Activated CD8-positive, alpha-beta memory T cell treated with anti-CD3 and anti-CD28 coated beads for 36 hours (primary cell): Measurements from ENCODE around the gene CLCN6. TPM values are rescaled to one million over a fixed set of nuclear protein-coding genes. Genes with fewer than 3 reads are reported as not detected.

Experiments used
- CTCF ChIA-PET: fragments of 350-600 bp; sonication (Branson Sonifier 250); formaldehyde crosslinking; loops from one replicate; lab custom pipeline; 2021; ENCODE audit warnings: antibody characterized with exemption; lab: Charles Lee
- POLR2A ChIA-PET: fragments of 350-600 bp; sonication (Branson Sonifier 250); formaldehyde crosslinking; loops from one replicate; lab custom pipeline; 2021; ENCODE audit warnings: antibody characterized with exemption; lab: Charles Lee
- total RNA-seq, 2 experiments: library from RNA; stranded (reverse); gene quantifications; one replicate each; pipeline ENCODE4 v1.2.3, GENCODE V29; 2021

The CLCN6 gene
- total RNA-seq, 2 experiments from 2014 or later: 9.7 to 10.5 TPM

- ChIA-PET CTCF (interaction anchor here (0.6 to 1.3 kb wide), 2 partner anchors 18 to 161 kb away, joined by 3 read pairs; no protein-coding TSS in a partner anchor), POLR2A (interaction anchor here (1.6 to 2.0 kb wide), 2 partner anchors 102 to 103 kb away, joined by 10 to 13 read pairs; no protein-coding TSS in a partner anchor)
These were observed 431 bp downstream of the CLCN6 start for GRCh38 chr1:11806307-11806936.

- POLR2A ChIA-PET: interaction anchor here (1.6 to 2.0 kb wide), 2 partner anchors 101 to 103 kb away, joined by 10 to 13 read pairs; no protein-coding TSS in a partner anchor
- CTCF ChIA-PET: interaction anchor here (1.3 kb wide), 1 partner anchor 161 kb away, joined by 3 read pairs; no protein-coding TSS in a partner anchor
These were observed 1.1 kb downstream of the CLCN6 start for GRCh38 chr1:11807133-11807532.

- POLR2A ChIA-PET: interaction anchor here (0.7 kb wide), 1 partner anchor 718 kb away, joined by 5 read pairs; no protein-coding TSS in a partner anchor
- CTCF ChIA-PET: interaction anchor here (0.7 to 1.4 kb wide), 2 partner anchors 23 to 87 kb away, joined by 3 to 5 read pairs; no protein-coding TSS in a partner anchor
These were observed 7.0 kb downstream of the CLCN6 start for GRCh38 chr1:11813021-11813420.

GRCh38 chr1:11817192-11817591, 11.2 kb downstream of the CLCN6 start:
- POLR2A ChIA-PET: no interaction called here
- CTCF ChIA-PET: no interaction called here

- ChIA-PET CTCF (no interaction called here), POLR2A (no interaction called here)
These were observed 16.1 kb downstream of the CLCN6 start for GRCh38 chr1:11822091-11822490.

- ChIA-PET POLR2A (no interaction called here), CTCF (interaction anchor here (0.6 to 1.5 kb wide), 3 partner anchors 16 to 218 kb away, joined by 3 to 4 read pairs (median 3); partner anchors contain the start of gene CLCN6)
These were observed 17.6 kb downstream of the CLCN6 start for GRCh38 chr1:11823366-11824137.

GRCh38 chr1:11825131-11825530, 19.1 kb downstream of the CLCN6 start:
- POLR2A ChIA-PET: no interaction called here
- CTCF ChIA-PET: interaction anchor here (1.5 kb wide), 1 partner anchor 19 kb away, joined by 3 read pairs; the partner anchor contains the start of gene CLCN6

GRCh38 chr1:11826946-11827345, 21.0 kb downstream of the CLCN6 start:
- POLR2A ChIA-PET: no interaction called here
- CTCF ChIA-PET: interaction anchor here (0.7 to 1.4 kb wide), 2 partner anchors 11 to 747 kb away, joined by 3 to 4 read pairs; no protein-coding TSS in a partner anchor

- ChIA-PET CTCF (interaction anchor here (1.4 kb wide), 1 partner anchor 10 kb away, joined by 3 read pairs; no protein-coding TSS in a partner anchor), POLR2A (no interaction called here)
These were observed 22.5 kb downstream of the CLCN6 start for GRCh38 chr1:11828511-11828910.

- CTCF ChIA-PET: no interaction called here
- POLR2A ChIA-PET: no interaction called here
These were observed 26.1 kb downstream of the CLCN6 start for GRCh38 chr1:11831945-11832725.

- CTCF ChIA-PET: no interaction called here
- POLR2A ChIA-PET: no interaction called here
These were observed 27.5 kb downstream of the CLCN6 start for GRCh38 chr1:11833497-11833896.

- CTCF ChIA-PET: no interaction called here
These were observed 27.9 kb downstream of the CLCN6 start for GRCh38 chr1:11833900-11834299.

GRCh38 chr1:11835441-11836225, 29.6 kb downstream of the CLCN6 start:
- ChIA-PET CTCF (interaction anchor here (1.0 to 1.4 kb wide), 3 partner anchors 11 to 22 kb away, joined by 3 read pairs; no protein-coding TSS in a partner anchor), POLR2A (interaction anchor here (0.8 kb wide), 1 partner anchor 73 kb away, joined by 3 read pairs; no protein-coding TSS in a partner anchor)

More at GRCh38 chr1:11833900-11834299, 27.9 kb downstream of the CLCN6 start:
- POLR2A ChIA-PET: no interaction called here

- ChIA-PET CTCF (interaction anchor here (0.7 to 2.2 kb wide), 7 partner anchors 10 to 194 kb away, joined by 3 to 8 read pairs (median 3); partner anchors contain the start of gene MFN2), POLR2A (interaction anchor here (0.7 to 1.8 kb wide), 2 partner anchors 71 kb away, joined by 3 to 9 read pairs; no protein-coding TSS in a partner anchor)
These were observed 31.2 kb downstream of the CLCN6 start for GRCh38 chr1:11836955-11837766.

GRCh38 chr1:11837767-11838348, 31.9 kb downstream of the CLCN6 start:
- ChIA-PET CTCF (interaction anchor here (0.6 to 2.2 kb wide), 14 partner anchors 10 to 241 kb away, joined by 3 to 8 read pairs (median 3); no protein-coding TSS in a partner anchor), POLR2A (interaction anchor here (1.8 kb wide), 1 partner anchor 70 kb away, joined by 9 read pairs; no protein-coding TSS in a partner anchor)
